ENCODE results near the gene EML5.

DNA sequence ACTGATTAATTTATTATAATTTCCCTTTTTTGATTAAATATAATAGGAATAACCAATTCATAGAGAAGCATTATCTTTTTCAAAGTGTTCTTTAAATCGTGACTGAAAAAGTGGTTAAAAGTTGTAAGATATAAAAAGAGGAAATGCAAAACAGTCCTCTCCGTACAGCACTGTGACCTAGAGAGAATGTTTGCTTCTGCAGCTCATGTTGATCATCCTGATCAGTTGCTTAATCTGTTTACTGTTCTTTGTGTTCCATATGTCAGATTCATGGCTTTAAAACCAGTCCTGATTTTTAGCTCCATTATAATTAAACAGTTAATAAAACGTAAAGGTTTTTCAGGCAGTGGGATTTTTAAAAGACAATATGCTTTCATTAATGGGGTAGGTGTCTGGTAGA, 36.4 kb upstream of the EML5 start:
- TF ChIP-seq CREB1 (IDR thresholded peaks at IDR 0.05; ENCODE audit: low read depth) (no peak), EGR1 (IDR thresholded peaks at IDR 0.05) (no peak), YY1 (IDR thresholded peaks at IDR 0.05; ENCODE audit: low read depth) (no peak), EP300 (IDR thresholded peaks at IDR 0.05; ENCODE audit: borderline replicate concordance) (no peak), RAD21 (IDR thresholded peaks at IDR 0.05; ENCODE audit: low read depth) (no peak), ZBTB7A (IDR thresholded peaks at IDR 0.05; ENCODE audit: low read depth) (no peak), TCF12 (IDR thresholded peaks at IDR 0.05; ENCODE audit: low read depth) (no peak), CEBPB (IDR thresholded peaks at IDR 0.05) (no peak), TAF1 (IDR thresholded peaks at IDR 0.05; ENCODE audit: low read depth) (no peak), NFIC (IDR thresholded peaks at IDR 0.05) (no peak), FOXM1 (IDR thresholded peaks at IDR 0.05; ENCODE audit: borderline replicate concordance, low read depth) (no peak)
- TF ChIP-seq, protein P1, sequence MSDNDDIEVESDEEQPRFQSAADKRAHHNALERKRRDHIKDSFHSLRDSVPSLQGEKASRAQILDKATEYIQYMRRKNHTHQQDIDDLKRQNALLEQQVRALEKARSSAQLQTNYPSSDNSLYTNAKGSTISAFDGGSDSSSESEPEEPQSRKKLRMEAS (IDR thresholded peaks at IDR 0.05), result no peak
- TF ChIP-seq, protein P2, sequence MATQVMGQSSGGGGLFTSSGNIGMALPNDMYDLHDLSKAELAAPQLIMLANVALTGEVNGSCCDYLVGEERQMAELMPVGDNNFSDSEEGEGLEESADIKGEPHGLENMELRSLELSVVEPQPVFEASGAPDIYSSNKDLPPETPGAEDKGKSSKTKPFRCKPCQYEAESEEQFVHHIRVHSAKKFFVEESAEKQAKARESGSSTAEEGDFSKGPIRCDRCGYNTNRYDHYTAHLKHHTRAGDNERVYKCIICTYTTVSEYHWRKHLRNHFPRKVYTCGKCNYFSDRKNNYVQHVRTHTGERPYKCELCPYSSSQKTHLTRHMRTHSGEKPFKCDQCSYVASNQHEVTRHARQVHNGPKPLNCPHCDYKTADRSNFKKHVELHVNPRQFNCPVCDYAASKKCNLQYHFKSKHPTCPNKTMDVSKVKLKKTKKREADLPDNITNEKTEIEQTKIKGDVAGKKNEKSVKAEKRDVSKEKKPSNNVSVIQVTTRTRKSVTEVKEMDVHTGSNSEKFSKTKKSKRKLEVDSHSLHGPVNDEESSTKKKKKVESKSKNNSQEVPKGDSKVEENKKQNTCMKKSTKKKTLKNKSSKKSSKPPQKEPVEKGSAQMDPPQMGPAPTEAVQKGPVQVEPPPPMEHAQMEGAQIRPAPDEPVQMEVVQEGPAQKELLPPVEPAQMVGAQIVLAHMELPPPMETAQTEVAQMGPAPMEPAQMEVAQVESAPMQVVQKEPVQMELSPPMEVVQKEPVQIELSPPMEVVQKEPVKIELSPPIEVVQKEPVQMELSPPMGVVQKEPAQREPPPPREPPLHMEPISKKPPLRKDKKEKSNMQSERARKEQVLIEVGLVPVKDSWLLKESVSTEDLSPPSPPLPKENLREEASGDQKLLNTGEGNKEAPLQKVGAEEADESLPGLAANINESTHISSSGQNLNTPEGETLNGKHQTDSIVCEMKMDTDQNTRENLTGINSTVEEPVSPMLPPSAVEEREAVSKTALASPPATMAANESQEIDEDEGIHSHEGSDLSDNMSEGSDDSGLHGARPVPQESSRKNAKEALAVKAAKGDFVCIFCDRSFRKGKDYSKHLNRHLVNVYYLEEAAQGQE (IDR thresholded peaks at IDR 0.05; ENCODE audit: low read depth), result no peak

Measured in Ishikawa (cell line).